Muscle of back (tissue), 11 donors: Measurements from ENCODE around the gene ZNF57. TPM values are rescaled to one million over a fixed set of nuclear protein-coding genes. Genes with fewer than 3 reads are reported as not detected.
"Not testable (repeated sequence)": the region's sequence is repeated elsewhere in the genome, so short reads cannot be mapped to it uniquely, and the experiment has no call there.

ENCODE experiments used
- DNase-seq, 3 donors: peaks; one replicate each; pipeline versions ENCODE4 v3.0.0 to v3.0.0-alpha.2; 2013
- polyA plus RNA-seq, 10 donors: library from polyadenylated mRNA; unstranded; fragments of 120-200 nt; gene quantifications; one replicate each; pipeline ENCODE4 v1.2.1, GENCODE V29; 2013; ENCODE audit not compliant: insufficient read length in 10 of 10

Gene ZNF57
- polyA plus RNA-seq, 10 donors = 2.2 to 4.9 (median 3.0) TPM

- not testable (repeated sequence) for DNase-seq
Observed at GRCh38 chr19:2890531-2890930, 10.2 kb upstream of the ZNF57 start.

- DNase-seq = no peak
Observed at GRCh38 chr19:2896694-2897093, 4.0 kb upstream of the ZNF57 start.

GRCh38 chr19:2902590-2903218, 2.0 kb downstream of the ZNF57 start:
- DNase-seq = no peak

- not testable (repeated sequence) for DNase-seq
Observed at GRCh38 chr19:2903326-2903725, 2.6 kb downstream of the ZNF57 start.

- DNase-seq = no peak
Observed at GRCh38 chr19:2905918-2906519, 5.3 kb downstream of the ZNF57 start.

- no peak for DNase-seq
Observed at GRCh38 chr19:2906631-2907195, 6.0 kb downstream of the ZNF57 start.

- no peak for DNase-seq
Observed at GRCh38 chr19:2912306-2912705, 11.6 kb downstream of the ZNF57 start.

GRCh38 chr19:2917275-2918184, 16.8 kb downstream of the ZNF57 start:
- DNase-seq = no peak

- DNase-seq = no peak
Observed at GRCh38 chr19:2922987-2923386, 22.3 kb downstream of the ZNF57 start.

- DNase-seq = peak in 2 of 3 donors; percentile 31 to 45
Observed at GRCh38 chr19:2923510-2923909, 22.8 kb downstream of the ZNF57 start.

GRCh38 chr19:2926341-2927031, 25.8 kb downstream of the ZNF57 start:
- no peak for DNase-seq

- no peak for DNase-seq
Observed at GRCh38 chr19:2927032-2927430, 26.3 kb downstream of the ZNF57 start.

- no peak for DNase-seq
Observed at GRCh38 chr19:2933490-2933910, 32.8 kb downstream of the ZNF57 start.

- not testable (repeated sequence) for DNase-seq
Observed at GRCh38 chr19:2935863-2936262, 35.1 kb downstream of the ZNF57 start.

GRCh38 chr19:2942928-2943640, 42.4 kb downstream of the ZNF57 start:
- no peak for DNase-seq

- DNase-seq = no peak
Observed at GRCh38 chr19:2944403-2944774, 43.7 kb downstream of the ZNF57 start.

- peak; percentile 98 to 99 (median 99) for DNase-seq
Observed at GRCh38 chr19:2944775-2945574, 44.2 kb downstream of the ZNF57 start, which contains the start of gene ZNF77. Gene ZNF77 (minus strand): TSS chr19:2944971. CDS start chr19:2944840, 131 bp downstream.

- no peak for DNase-seq
Observed at GRCh38 chr19:2945575-2946184, 45.0 kb downstream of the ZNF57 start.

GRCh38 chr19:2949939-2950285, 49.2 kb downstream of the ZNF57 start:
- DNase-seq = peak in 1 of 3 donors; percentile 34
